Activated CD8-positive, alpha-beta memory T cell treated with anti-CD3 and anti-CD28 coated beads, Interleukin-2, amount 50 U/mL, for 1 hour (primary cell): ENCODE results near the gene GRIN3B.
"Not testable (repeated sequence)": the region's sequence is repeated elsewhere in the genome, so short reads cannot be mapped to it uniquely, and the experiment has no call there.

Experiments
- DNase-seq: peaks from one replicate; pipeline ENCODE4 v3.0.0-alpha.2; 2020; ENCODE audit errors: extremely low read depth

Gene GRIN3B, protein sequence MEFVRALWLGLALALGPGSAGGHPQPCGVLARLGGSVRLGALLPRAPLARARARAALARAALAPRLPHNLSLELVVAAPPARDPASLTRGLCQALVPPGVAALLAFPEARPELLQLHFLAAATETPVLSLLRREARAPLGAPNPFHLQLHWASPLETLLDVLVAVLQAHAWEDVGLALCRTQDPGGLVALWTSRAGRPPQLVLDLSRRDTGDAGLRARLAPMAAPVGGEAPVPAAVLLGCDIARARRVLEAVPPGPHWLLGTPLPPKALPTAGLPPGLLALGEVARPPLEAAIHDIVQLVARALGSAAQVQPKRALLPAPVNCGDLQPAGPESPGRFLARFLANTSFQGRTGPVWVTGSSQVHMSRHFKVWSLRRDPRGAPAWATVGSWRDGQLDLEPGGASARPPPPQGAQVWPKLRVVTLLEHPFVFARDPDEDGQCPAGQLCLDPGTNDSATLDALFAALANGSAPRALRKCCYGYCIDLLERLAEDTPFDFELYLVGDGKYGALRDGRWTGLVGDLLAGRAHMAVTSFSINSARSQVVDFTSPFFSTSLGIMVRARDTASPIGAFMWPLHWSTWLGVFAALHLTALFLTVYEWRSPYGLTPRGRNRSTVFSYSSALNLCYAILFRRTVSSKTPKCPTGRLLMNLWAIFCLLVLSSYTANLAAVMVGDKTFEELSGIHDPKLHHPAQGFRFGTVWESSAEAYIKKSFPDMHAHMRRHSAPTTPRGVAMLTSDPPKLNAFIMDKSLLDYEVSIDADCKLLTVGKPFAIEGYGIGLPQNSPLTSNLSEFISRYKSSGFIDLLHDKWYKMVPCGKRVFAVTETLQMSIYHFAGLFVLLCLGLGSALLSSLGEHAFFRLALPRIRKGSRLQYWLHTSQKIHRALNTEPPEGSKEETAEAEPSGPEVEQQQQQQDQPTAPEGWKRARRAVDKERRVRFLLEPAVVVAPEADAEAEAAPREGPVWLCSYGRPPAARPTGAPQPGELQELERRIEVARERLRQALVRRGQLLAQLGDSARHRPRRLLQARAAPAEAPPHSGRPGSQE

GRCh38 chr19:1000095-1000494 lies at the start of gene GRIN3B:
GRIN3B (plus strand) TSS chr19:1000419; CDS start chr19:1000438, 19 bp downstream.
- peak; percentile 45 for DNase-seq

GRCh38 chr19:952049-952679 lies 48.1 kb upstream of the GRIN3B start:
- DNase-seq: no peak

GRCh38 chr19:952680-953444 lies 47.4 kb upstream of the GRIN3B start:
- no peak for DNase-seq

- no peak for DNase-seq
These were observed 46.6 kb upstream of the GRIN3B start for GRCh38 chr19:953445-954271.

DNA sequence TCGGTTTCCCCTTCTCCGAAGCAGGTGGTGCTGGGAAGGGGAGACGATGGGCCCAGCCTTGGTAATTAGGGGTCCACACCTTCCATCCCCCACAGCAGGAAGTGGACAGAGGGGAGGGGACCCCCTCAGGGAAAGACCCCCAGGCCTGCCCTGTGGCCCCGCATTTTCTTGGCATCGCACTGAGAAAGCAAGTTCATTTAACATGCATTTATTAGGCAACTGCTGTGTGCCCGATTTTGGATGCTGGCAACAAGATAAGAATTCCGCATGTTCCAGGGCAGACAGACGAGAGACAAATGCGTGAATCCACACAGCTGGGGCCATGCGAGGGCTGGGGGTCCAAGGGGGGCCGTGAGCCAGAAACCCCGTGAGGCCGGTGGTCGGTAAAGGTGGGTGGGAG lies 45.9 kb upstream of the GRIN3B start:
- DNase-seq: no peak

- DNase-seq: no peak
These were observed 45.3 kb upstream of the GRIN3B start for GRCh38 chr19:954672-955494.

DNA sequence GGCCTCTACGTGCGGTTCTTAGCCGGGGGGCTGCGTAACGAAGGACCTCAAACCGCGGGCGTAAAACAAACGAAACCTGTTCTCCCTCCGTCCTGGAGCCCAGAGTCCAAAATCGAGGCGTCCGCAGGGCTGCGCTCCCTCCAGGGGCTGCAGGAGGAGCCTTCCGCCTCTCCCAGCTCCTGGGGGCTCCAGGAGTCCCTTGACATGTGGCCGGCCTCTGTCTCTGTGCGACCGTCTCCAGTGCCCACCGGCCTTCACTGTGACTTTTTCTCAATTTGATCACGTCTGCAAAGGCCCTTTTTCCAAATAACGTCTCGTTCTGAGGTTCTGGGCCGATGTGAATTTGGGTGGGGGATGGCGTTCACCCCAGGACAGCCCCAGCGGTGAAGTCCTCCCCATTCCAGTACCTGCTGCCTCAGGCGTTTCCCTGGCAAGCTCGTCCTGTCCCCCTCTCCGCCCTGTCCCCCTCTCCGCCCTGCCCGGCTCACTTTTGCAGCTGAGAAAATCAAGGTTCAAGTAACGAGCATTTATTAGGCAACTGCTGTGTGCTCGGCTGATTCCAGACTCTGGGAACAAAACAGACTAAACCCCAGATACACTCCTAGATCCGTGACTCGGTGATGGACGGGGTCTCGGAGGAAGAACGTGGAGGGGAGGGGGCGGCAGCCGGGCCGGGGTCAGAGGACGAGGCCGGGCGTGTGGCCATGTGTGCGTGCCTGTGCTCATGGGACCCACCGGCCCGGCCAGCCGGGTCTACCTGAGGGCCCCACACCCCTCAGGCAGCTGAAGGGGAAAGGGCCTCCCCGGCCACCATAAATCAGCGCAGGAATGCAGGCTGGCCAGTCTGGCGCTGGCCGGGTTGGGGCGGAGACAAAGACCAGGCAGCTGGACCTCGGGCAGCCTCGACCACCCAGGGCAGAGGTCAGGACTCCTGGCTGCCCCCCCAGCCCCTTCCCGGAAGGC lies 44.1 kb upstream of the GRIN3B start:
- no peak for DNase-seq

GRCh38 chr19:956766-957440 lies 43.3 kb upstream of the GRIN3B start:
- DNase-seq: no peak

DNA sequence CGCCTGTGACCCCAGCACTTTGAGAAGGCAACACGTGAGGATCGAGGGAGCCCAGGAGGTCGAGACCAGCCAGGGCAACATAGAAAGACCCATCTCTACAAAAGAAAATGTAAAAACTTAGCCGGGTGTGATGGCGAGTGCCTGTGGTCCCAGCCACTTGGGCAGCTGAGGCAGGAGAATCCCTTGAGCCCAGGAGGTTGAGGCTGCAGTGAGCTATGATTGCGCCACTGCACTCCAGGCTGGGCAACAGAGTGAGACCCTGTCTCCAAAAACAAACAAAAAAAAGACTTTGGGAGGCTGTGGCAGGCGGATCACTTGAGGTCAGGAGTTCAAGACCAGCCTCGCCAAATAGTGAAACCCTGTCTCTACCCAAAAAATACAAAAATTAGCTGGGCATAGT lies 42.6 kb upstream of the GRIN3B start:
- DNase-seq: not testable (repeated sequence)

DNA sequence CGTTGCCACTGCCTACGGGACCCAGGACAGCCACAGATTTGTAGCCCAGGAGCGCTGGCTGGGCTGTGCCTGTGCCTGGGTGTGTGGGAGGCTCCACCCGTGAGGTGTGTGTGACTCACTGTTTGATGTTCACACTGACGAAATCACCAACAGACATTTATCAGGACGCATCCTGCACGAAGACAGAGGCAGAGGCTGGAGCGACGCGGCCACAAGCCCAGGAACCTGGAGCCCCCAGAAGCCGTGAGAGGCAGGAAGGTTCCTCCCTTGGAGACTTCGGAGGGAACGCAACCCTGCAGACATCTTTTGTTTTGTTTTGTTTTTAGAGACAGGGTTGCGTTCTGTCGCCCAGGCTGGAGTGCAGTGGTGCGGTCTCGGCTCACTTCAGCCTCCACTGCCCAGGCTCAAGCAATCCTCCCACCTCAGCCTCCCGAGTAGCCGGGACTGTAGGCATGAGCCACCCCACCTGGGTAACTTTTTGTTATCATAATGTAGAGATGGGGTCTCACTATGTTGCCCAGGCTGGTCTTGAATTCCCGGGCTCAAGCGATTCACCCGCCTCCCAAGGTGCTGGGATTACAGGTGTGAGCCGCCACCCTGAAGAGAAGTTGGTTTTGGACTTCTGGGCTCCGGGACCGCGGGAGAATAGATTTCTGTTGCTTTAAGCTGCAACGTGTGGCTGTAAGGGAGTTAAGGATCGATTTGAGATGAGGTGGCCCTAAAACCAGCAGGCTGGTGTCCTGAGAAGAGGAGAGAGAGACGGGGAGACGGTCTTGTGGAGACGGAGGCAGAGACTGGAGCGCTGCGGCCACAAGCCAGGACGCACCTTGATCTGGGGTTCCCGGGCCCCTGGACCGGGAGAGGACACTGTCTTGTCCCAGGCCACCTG lies 41.0 kb upstream of the GRIN3B start:
- DNase-seq: no peak

DNA sequence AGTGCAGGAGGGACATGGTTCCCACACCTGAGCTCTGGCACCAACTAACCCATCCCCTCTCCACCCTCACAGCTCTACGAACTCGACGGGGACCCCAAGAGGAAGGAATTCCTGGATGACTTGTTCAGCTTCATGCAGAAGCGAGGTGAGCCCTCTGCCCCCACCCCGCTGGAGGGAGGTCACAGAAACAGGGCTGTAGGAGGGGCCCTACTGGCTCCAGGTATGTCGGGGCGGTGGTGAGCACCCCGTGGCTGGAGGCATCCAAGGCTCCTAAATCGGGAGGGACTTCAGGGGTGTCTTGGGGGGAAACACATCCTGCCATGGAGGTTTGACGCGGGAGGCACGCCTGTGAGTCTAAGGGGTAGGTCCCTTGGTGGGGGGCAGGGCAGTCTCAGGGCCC lies 40.2 kb upstream of the GRIN3B start:
- DNase-seq: no peak

- DNase-seq: no peak
These were observed 39.6 kb upstream of the GRIN3B start for GRCh38 chr19:960601-960938.

- DNase-seq: no peak
These were observed 38.2 kb upstream of the GRIN3B start for GRCh38 chr19:961866-962620.

- no peak for DNase-seq
These were observed 37.4 kb upstream of the GRIN3B start for GRCh38 chr19:962683-963400.

DNA sequence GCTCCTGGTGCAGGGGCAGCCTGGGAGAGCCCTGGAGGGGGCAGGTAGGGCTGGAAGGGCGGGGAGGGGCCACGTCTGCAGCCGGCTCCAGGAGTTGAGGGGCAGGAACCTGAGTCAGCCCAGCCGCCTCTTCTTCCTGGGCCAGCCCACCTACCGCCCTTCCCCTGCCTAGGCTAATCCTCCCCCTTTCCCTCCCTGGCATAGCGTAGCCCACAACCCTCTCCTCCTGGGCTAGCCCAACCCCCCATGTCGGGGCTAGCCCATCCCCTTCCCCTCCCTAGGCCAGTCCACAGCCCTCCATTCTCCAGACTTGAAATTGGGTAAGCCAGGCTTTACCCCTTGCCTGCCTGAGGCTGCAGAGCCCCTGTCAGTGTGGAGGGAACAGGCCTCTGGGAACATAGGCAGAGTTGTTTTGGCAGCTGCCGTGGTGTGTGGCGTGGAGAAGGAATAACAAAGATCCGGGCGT lies 36.7 kb upstream of the GRIN3B start:
- no peak for DNase-seq
